DLD1 (cell line): Measurements from ENCODE around the gene HNMT.
"Not testable (repeated sequence)": the region's sequence is repeated elsewhere in the genome, so short reads cannot be mapped to it uniquely, and the experiment has no call there.

Experiments
- in situ Hi-C: cut with HindIII; loops from 2 replicates; pipeline ENCODE4 v1.10.0; 2017; ENCODE audit warnings: low sequenced_read_pairs

HNMT gene

GRCh38 chr2:138037090-138037489, 72.8 kb downstream of the HNMT start:
- in situ Hi-C loops: no loop called here

GRCh38 chr2:138040616-138041015, 76.3 kb downstream of the HNMT start:
- in situ Hi-C loops: no loop called here

- in situ Hi-C loops: no loop called here
Observed at GRCh38 chr2:138042311-138042710, 78.0 kb downstream of the HNMT start.

DNA sequence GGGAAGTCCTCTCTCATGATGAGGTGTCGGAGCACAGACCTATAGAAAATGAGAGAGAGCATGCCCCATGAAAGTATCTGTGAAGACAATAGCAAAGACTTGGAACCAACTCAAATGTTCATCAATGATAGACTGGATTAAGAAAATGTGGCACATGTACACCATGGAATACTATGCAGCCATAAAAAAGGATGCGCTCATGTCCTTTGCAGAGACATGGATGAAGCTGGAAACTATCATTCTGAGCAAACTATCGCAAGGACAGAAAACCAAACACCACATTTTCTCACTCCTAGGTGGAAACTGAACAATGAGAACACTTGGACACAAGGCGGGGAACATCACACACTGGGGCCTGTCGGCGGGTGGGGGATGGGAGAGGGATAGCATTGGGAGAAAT, 79.3 kb downstream of the HNMT start:
- in situ Hi-C loops: not testable (repeated sequence)

DNA sequence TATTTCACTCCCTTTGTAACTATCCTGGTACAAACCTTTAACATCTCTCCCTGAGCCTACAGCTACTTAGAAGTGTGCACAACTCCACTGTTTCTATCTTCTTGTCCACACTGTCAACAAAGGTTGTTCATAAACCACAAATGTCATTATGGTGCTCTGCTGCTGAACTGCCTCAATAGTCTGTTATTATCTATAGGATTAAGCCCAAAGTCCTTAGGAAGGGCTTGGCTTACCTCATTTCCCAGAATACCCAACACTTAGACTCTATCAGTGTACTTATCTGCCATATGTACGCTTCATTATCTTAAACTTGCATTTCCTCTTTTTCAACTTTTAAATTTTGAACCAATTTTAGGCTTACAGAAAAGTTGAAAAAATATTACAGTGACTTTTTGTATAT, 94.2 kb downstream of the HNMT start:
- in situ Hi-C loops: no loop called here

DNA sequence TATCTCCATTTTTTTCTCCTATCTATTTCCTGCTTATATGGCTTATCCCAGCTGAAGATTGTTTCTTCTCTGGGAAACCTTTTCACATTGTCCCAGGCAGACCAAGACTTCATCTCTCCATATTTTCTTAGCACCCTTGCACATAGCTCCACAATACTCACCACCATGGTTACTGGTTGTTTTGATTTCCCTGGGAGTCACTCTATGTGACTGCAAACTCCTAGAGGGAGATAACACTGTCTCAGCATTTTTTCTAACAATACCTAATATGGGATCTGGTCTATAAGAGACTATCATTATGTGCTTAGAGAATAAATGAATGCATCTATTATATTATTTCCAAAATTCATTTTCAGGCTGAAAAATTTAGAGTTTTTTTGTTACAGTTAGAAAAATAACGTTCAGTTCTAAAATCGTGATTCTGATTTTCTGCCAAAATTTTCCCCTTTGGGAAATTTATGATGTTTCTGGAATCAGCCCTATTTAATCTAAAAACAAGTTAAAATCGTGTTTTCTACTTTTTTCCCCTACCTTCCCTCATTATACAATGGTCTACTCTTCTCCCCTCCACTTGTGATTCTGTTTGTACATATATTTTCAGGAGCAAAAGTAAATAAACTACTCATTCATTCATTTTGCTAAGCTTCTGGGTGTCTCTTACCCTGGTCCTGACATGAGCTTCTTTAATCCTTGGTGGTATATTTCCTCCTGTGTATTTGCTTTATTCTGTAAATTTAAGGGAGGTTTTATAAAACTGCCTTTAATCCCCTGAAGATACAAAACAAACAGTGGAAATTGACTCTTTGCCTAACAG, 95.4 kb downstream of the HNMT start:
- in situ Hi-C loops: no loop called here

GRCh38 chr2:138060301-138060635, 96.0 kb downstream of the HNMT start:
- in situ Hi-C loops: no loop called here

GRCh38 chr2:138061961-138062360, 97.7 kb downstream of the HNMT start:
- in situ Hi-C loops: no loop called here

GRCh38 chr2:138063181-138063580, 98.9 kb downstream of the HNMT start:
- in situ Hi-C loops: no loop called here
